GM21786 (cell line): Measurements from ENCODE around the gene NMT2.
A peak's percentile ranks its signal among the peaks of the same experiment; 100 is the strongest.
"Not testable (repeated sequence)": the region's sequence is repeated elsewhere in the genome, so short reads cannot be mapped to it uniquely, and the experiment has no call there.

Experiments
- ATAC-seq: cut with Tn5 transposase; IDR thresholded peaks from one replicate; pipeline ENCODE4 v1.9.1; 2021; ENCODE audit not compliant: unreplicated experiment

The NMT2 gene

DNA sequence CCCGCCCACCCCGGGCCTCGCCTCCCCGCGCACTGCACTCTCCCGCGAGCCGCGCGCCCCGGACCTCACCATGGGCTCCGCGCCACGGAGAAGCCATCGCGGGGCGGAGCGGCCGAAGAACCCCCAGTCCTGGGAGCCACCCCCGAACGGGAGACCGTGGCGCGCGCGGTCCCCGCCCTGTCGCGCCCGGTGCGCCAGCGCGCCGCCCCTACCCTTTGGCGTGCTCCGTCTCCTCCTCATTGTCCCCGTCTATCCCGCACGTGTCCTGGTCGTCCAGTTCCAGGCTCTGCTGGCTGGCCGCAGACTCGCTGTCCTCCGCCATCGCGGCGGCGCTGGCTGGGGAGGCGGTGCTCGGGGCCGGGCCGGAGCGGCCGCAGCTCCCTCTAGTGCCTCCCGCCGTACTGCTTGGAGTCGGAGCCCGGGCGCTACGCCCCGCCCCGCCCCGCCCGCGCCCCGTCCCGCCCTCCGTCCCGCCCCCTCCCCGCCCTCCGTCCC, at the start of gene NMT2:
Gene NMT2, minus strand, starts transcription at position 403 of the 495 bp plus-strand sequence. Its CDS starts 81 bp downstream, at position 322.
- ATAC-seq: peak; percentile 85

DNA sequence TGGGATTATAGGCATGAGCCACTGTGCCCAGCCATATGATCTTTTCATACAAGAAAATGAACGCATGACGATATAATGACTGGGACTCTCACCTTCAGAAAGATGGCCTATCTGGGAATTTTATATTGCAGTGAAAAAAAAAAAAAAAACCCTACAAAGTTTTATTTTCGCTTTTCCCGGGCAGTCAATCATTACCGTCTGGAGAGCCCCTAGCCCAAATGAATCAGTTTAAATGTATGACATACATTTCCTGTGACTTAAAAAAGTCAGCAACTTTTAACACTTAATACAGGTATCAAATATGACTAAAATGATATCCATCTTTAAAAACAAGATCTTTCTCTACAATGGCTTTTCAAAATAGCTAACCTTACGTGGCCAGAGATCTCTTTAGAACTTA, 48.2 kb upstream of the NMT2 start:
- ATAC-seq: no peak

DNA sequence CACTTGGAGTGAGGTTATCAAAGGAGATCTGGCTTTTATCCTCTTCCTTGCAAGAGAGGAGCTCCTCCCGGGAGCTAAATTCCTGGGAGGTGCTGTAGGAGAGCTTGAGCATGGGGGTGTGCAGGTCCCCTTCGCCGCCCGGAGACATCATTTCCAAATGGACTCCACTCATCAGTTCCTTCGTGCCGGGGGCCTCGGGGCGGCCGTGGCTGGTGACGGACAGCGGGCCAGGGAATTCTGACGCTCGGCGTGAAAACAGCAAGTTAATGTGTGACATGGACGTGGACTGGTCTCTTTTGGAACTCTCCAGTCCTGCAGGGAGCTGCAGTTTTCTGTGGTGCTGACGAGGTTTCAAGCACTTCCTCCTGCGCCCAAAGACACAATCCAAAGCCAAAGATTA, 45.7 kb upstream of the NMT2 start:
- no peak for ATAC-seq

DNA sequence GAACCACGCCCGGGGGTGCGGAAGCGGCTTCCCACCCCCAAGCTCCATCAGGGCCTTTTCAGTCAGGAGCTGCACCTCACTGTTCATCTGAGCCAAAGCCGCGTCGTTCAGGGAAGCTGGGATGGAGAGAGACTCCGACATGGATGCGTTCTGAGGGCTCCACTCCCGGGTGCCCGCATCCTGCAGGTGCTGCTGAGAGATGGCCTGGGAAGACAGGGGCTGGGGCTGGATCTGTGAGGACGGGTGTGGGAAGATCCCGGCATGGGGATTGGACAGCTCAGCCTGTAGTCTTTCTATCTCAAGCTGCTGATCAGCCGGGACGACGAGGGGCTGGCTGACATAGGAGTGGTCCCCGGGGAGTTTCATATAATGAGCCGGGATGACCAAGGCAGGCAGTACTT, 45.0 kb upstream of the NMT2 start:
- no peak for ATAC-seq

DNA sequence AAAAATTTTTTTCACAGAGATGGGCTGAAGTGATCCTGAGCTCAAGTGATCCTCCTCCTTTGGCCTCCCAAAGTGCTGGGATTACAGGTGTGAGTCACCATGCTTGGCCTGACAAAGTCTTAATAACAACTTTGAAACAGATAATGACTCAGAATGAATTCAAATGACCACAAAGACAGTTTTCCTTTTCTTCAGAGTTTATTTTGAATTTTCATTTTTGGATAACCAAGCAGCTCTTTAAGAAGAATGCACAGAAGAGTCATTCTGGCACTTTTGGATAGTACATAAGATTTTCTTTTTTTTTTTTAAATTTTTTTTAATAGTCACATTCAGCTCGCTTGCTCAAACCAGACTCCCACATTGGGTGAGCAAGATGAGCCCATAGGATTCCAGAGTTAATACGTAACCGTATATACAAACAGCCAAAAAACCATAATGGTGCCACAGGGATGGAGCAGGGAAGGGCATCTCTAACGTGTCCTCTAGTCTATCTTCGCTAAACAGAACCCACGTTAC, 43.0 kb upstream of the NMT2 start:
- no peak for ATAC-seq

DNA sequence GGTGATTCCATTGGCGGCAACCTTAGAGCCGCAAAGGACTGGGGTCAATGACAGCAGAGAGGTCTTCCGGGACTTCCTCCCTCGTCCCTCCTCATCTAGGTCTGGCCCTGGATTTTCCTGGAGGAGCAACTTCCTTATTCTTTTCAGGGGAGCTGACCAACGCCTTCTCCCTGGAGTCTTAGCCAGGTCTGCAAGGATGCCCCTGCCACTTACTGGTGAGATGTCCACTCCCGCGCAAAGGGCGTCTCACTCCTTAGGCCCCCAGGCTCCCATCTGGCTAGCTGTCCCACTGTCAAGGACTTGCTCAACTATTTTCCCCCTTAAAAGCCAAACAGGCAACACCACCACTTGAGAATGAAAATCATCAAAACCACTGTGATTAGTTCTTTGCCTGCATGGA, 42.0 kb upstream of the NMT2 start:
- ATAC-seq: no peak

DNA sequence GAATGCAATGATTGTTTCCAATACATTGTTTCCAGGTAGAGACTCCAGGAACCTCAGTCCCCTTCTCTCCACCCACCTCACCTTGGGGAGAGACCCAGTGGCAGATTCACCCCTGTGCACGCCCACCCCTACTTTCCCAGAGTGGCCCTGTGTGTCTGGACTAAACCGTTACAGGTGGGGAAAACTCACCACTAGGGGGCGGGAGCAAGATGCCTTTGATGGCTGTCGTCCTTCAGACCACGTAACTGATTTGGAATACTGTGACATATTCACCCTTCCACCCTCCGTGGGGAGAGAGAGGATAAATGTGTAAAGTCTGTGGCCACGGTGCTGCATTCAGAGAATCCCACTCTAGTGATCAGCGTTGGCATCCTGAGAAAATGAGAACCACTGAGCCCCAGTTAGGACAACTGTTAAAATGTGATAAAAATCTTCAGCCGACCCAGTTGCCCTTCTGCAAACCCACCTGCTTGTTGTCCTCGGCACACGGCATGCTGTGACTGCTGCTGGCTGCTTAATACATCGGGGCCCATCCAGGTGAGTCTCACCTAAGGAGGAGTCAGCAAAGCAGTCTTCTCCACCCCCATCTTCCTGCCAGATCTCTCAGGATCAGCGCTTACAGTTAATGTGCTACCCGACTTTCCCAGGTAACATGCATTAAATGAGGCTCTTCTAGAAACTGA, 41.5 kb upstream of the NMT2 start:
- peak; percentile 65 for ATAC-seq

DNA sequence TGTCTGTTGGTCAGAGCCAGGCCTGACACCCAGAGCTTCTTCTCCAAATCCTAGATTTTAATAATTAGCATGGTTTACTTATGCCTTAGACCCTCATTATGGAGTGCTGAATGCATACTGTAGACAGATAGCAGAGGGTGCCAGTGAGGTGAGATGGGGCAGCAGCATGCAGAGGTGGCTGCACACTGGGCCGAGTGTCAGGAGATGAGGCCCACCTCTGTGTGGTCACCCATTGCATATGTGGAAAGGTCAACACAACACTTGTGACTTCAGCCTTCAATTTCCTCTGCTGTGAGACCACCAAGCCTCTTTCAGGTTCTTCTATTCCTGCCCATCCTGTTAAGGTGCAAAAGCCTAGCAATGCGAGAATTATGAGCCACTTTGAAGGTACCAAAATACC, 39.7 kb upstream of the NMT2 start:
- no peak for ATAC-seq

DNA sequence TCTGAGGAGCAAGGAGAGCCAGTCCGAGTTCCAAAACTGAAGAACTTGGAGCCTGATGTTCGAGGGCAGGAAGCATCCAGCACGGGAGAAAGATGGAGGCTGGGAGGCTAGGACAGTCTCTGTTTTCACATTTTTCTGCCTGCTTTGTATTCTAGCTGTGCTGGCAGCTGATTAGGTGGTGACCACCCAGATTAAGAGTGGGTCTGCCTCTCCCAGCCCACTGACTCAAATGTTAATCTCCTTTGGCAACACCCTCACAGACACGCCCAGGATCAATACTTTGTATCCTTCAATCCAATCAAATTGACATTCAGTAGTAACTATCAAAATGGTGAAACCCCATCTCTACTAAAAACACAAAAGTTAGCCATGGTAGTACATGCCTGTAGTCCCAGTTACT, 38.9 kb upstream of the NMT2 start:
- not testable (repeated sequence) for ATAC-seq

DNA sequence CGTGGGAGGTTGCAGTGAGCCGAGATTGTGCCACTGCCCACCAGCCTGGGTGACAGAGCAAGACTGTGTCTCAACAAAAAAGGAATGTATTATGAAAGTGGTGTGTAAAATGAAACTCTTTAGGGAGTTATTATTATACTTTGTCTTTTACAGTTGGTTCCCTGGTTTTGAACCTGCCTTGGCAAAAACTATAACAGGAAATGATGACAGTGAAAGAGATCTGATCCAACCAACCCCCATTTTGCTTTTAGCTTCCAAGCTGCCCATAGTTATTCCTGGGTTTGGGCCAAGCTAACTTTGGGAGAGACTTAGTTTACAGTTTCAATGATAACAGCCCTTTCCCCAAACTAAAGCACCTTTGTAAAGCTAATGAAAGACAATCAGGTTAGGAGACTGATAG, 34.1 kb upstream of the NMT2 start:
- no peak for ATAC-seq

DNA sequence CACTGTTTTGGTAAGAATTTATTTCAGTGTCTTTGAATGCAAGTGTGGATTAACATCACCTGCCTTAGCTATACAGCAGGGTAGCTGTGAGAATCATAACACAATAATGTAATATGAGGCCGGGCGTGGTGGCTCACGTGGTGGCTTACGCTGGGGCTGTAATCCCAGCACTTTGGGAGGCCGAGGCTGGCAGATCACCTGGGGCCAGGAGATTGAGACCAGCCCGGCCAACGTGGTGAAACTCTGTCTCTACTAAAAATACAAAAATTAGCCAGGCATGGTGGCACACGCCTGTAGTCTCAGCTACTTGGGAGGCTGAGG, 33.8 kb upstream of the NMT2 start:
- ATAC-seq: not testable (repeated sequence)

DNA sequence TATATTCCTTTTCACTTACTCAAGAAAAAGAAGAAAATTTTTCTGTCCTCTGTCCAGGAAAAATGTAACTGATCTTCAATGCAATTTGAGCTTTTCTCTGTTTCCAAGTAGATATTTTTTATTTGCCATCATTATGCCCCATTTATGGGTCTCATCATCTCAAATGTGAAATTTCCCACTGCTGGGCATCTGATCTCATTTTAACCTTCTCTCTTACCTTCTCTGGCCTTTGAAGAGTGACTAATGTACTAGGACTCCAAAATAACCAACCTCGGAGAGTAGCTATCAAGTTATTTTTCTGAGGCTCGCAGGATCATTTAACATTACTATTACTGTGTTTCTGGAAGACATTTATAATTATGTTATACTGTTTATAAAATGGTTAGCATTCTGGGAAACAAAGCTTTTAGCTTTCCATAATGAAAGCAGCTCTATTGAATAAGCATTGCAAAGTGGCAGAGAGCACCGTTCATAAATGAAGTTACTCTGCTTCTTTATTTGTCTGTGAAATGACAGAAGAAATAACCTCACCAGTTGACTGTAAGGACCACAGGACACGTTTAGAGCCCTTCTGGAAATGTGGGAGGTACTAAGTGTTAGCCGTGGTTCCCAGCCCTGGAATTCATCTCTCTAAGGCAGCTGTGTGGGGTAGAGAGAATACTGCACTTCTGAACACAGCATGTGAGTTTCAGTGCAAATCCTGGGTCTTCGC, 33.3 kb upstream of the NMT2 start:
- ATAC-seq: no peak

DNA sequence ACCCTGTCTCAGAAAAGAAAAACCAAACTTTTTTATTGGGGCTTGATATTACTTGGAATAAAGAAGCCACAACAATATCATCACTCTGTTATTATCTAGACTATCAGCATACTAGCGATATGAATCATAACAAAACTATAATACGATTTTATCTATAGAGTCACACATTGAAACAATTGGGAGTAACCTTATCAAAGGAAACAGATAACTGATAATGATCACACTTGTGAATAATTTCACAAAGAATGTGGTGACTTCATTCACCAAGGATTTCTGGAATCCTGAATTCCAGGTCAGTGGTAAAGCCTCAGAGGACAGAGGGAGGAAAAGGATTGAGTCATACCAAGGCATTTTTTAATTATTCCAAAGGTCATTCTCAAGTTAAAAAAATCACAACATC, 32.1 kb upstream of the NMT2 start:
- no peak for ATAC-seq

DNA sequence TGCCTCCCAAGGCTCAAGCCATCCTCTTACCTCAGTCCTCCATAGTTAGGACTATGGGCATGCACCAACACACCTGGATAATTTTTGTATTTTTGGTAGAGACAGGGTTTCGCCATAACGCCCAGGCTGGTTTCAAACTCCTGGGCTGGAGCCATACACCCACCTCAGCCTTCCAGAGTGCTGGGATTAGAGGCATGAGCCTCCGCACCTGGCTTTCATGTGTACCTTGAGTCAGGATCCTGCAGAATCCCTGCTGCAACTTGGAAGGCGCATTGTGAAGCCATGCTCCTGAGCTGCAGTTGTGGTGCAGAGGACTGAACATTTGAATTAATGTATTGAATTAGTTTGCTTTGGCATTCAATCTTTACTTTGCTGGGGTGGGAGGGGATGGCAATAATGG, 29.4 kb upstream of the NMT2 start:
- no peak for ATAC-seq

DNA sequence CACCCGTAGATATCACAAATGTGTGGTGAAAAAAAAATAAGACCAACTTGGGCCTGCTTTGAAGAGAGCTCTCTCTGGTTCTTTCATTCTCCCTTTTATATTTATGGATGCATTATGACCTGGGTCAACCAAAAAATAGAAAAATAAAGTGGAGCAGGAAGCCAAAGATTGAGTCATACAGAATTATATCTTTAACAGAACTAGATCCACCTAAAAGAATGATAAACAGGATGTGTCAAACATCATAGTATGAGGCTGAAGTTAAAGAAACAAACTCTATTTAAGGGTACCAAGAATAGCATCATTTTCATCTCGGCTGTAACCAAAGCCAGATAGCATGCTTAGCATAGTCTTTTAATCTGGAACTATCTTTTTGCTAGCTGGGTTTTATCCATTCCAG, 28.8 kb upstream of the NMT2 start:
- ATAC-seq: no peak

DNA sequence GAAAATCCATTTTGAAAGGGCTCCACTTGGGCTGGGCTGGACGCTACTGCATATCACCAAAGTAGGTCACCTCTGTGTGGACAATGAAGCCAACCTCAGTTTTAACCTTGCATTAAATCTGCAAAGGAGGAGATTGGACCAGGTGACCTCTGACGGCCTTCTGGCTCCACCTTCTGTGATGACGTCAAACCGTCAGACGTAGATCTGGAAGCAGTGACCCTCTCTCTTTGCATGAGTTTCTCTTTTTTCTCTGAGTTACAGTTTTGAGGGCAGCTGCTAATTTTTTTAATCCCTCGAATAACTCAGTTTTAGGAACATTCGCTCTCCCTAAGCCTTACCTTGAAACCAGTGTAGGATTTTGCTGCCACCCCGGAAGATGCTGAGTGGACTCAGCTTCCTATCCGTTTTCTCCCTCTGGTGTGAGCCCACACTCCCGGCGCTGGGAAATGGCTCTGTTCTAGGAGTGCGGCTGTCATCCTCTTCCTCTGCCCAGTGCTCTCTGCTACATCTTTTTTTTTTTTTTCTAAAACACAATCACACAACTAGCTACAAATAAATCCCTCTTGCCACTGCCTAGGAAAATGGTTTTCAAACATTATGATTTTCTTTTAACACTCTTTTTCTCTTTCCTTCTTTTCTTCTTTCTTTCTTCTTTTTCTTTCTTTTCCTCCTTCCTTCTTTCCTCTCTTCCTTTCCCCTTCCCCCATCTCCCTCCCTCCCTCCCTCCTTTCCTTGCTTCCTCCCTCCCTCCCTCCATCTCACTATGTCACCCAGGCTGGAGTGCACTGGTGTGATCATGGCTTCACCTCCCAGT, 27.7 kb upstream of the NMT2 start:
- ATAC-seq: no peak

DNA sequence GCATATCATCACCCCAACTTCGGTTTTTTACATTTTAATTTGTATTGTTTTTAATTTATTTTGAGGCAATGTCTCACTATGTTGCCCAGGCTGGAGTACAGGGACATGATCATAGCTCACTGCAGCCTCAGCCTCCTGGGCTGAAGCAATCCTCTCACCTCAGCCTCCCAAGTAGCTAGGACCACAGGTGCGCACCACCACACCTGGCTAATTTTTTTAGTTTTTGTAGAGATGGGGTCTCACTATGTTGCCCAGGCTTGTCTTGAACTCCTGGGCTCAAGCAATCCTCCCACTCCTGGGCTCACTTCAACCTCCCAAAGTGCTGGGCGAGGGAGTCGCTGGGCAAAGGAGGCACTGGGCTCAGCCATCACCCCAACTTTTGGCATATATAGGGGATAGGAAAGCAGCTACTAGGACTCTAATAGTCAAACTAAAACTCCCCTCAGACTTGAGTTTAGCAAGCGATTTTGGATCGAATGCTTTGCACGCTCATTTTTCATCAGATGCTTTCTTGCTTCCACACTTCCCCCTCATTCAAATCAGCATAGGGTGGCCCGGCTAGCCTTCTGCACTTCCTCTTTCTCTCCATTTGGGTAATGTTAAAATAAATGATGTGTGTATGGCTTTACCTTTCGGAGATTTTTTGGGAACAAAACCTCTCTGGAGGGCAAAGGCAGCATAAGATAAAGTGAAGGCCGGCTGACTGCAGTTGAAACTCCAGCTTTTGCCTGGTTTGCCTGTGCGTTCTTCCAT, 20.8 kb upstream of the NMT2 start:
- ATAC-seq: no peak

DNA sequence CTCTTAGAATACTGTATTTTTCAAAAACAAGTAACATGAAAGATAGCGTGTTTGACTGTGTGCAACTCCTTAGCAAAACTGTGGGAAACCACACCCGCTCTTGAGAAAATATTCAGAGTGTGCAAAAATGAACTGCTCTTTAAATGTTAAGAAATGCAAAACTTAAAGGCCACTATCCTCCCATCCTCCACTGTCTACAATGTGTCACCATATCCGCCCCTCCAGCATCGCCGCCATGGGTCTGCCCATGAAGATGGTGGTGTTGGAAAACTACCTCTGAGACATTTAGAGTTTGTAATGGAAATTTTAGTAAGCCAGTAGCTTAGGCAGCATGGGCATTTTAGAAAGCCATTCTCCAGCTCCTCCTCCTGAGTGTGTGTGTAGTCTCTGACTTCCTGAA, 20.1 kb upstream of the NMT2 start:
- no peak for ATAC-seq

DNA sequence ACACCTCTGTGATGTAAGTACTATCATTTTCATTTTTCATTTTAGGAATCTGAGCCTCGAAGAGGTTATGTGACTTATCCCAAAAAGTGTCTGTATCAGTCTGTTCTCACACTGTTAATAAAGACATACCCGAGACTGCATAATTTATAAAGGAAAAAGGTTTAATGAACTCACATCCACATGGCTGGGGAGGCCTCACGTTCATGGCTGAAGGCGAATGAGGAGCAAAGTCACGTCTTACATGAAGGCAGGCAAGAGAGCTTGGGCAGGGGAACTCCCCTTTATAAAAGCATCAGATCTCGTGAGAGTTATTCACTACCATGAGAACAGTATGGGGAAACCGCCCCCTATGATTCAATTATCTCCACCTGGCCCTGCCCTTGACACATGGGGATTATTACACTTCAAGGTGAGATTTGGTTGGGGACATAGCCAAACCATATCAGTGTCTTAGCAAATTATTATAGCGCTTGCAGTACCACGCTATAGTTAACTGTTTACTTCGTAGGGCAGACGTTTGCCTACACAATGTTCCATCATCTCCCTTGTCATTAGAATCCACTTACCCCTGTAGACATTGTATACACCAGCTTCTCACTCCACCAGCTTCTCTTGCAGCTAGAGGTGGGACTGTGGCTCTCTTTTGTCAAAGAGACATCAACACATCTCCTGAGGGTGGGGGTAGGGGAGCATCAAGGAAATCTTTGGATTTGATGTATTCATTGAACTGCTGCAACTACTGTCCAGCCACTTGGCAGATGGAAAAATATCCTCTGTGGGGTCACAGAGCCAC, 15.4 kb upstream of the NMT2 start:
- no peak for ATAC-seq

DNA sequence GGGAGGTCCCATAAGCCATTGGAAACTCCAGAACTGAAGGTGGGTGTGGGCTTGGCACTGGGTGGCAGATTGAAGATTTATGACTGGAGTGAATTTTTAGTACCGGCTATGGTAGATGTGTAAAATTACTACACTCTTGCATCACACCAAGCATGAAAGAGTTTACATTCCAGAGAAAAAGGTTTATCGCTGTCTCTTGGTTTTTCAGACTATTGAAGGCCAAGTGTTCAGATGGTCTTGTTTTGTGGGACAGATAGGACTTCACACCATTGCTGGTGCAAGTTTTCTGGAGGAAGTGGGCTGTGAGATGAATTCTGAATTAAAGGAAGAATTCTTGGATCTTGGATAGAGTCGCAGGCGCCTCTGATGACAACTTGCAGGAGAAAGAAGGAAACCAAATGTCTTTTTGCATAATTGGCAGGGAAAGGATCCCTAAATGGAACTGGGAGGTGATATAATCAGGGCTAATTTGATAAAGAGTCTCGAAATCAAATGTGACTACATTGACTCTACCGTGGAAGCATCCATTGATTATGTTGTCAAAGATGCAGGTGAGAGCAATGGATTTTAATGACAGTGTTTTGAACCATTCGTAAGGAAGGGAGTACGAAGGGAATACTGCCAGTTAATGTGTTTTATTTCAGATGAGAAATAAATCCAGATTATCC, 14.2 kb upstream of the NMT2 start:
- ATAC-seq: no peak
